ENCODE measurements around the gene RNF38.

The RNF38 gene

DNA sequence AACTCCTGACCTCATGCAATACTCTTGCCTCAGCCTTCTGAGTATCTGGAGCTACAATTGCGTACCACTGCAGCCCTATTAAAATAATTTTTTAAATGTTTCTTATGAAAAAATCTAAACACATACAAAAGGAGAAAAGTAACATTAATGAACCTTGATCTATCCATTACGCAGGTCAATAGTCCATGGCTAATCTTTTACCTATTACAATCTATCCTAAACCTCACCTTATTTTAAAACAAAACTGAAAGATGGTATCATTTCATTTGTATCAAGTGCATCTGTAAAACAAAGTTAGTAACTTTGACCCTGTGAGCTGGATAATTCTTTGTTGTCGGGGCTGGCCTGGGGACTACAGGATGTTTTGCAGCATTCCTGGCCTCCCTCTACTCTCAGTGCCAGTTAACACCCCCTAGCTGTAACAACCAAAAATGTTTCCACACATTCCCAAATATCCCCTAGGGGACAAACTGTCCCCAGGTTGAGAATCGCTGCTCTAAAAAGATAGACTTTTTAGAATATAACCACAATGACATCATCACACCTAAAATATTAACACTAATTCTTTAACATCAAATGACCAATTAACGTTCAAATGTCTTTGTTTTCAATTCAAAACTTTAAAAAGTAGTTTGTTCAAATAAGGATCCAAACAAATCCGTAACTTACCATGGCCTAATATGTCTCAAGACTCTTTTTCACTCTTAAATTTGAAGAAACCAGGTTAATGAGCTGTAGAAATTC is 54.8 kb downstream of the RNF38 start:
- DNase-seq (ENCODE audit: insufficient read length, low spot score) (no peak), FAIRE-seq (no peak)
- TF ChIP-seq POU2F2 (IDR thresholded peaks at IDR 0.05; ENCODE audit: low read depth, low read length) (no peak), POLR2AphosphoS5 (IDR thresholded peaks at IDR 0.05; ENCODE audit: low read depth, low read length) (no peak), TAF1 (IDR thresholded peaks at IDR 0.05; ENCODE audit: low read depth, low read length) (no peak), PAX5 (IDR thresholded peaks at IDR 0.05; ENCODE audit: insufficient read depth, low read length, severe bottlenecking) (no peak), POLR2A (IDR thresholded peaks at IDR 0.05; ENCODE audit: low read depth, low read length) (no peak), SPI1 (IDR thresholded peaks at IDR 0.05; ENCODE audit: low read depth, low read length) (no peak)

DNA sequence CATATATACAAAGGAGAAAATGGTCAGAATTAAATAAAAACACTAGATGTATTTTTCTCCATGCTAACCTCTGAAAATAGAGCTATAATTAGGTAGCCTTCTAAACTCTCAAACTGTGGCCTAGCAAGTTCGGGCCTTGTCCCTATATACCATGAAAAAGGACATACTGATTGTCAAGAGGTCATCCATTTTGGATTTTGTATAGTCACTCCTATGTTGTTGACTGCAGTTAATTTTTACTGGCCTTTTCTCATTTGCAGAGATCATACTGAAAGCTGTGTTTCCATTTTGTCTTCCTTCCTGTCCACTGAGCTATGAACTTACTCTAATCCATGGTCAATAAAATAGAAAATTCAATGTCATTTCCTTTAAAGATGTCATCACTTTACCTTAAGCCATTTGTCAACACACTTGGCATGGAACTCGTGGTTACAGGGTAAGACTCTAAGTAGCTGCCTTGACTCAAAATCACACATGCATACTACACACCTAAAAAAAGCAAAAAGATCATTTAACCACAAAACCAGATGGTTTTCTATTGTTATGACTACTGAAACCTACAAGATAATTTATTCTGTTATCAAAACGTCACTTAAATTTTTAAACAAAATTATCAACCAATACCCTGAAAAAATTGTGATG is 58.0 kb downstream of the RNF38 start:
- FAIRE-seq (peak; percentile 31), DNase-seq (ENCODE audit: insufficient read length, low spot score) (peak; percentile 25)
- TF ChIP-seq POU2F2 (IDR thresholded peaks at IDR 0.05; ENCODE audit: low read depth, low read length) (no peak), POLR2AphosphoS5 (IDR thresholded peaks at IDR 0.05; ENCODE audit: low read depth, low read length) (no peak), POLR2A (IDR thresholded peaks at IDR 0.05; ENCODE audit: low read depth, low read length) (no peak), PAX5 (IDR thresholded peaks at IDR 0.05; ENCODE audit: insufficient read depth, low read length, severe bottlenecking) (no peak), TAF1 (IDR thresholded peaks at IDR 0.05; ENCODE audit: low read depth, low read length) (no peak), SPI1 (IDR thresholded peaks at IDR 0.05; ENCODE audit: low read depth, low read length) (no peak)

DNA sequence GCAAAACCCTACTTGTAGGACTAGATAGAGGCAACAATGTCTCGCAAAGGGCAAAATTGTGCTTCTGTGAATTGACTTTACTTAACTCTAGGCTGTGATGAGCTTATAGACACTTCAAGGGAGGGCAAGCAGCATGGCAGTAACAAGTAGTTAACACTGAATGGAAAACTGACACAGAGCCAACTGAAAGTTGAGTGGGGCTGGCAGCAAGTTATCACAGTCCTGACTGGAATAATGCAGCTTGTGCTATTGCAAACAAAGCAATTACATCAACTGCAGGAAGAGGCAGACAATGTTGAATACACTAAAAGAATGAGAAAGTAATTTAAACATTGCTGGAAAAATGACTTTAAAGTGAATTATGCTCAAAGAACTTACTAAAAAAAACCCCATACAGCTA is 62.2 kb downstream of the RNF38 start:
- DNase-seq (ENCODE audit: insufficient read length, low spot score) (no peak), FAIRE-seq (peak; percentile 41)
- TF ChIP-seq PAX5 (IDR thresholded peaks at IDR 0.05; ENCODE audit: insufficient read depth, low read length, severe bottlenecking) (no peak), POLR2AphosphoS5 (IDR thresholded peaks at IDR 0.05; ENCODE audit: low read depth, low read length) (no peak)

DNA sequence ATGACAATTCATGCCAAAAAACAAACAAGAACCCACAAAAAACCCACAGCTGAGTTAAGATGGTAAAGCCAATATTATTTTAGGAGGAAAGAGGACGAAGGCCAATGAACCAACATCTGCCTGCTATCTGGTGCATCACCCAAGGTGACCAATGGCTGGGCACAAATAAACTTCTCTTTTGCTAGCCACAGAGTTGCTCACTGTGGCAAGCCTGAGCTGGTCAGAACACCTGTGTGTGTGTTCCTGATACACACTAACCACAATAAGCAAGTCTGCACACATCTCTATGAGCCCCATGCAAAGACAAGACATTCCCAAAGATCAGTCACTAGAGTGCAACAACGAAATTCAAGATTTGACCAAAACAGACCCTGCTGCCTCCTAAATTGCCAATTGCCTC is 63.1 kb downstream of the RNF38 start:
- TF ChIP-seq POU2F2 (IDR thresholded peaks at IDR 0.05; ENCODE audit: low read depth, low read length) (no peak), POLR2A (IDR thresholded peaks at IDR 0.05; ENCODE audit: low read depth, low read length) (no peak), SPI1 (IDR thresholded peaks at IDR 0.05; ENCODE audit: low read depth, low read length) (no peak), PAX5 (IDR thresholded peaks at IDR 0.05; ENCODE audit: insufficient read depth, low read length, severe bottlenecking) (no peak), POLR2AphosphoS5 (IDR thresholded peaks at IDR 0.05; ENCODE audit: low read depth, low read length) (no peak)
- DNase-seq (ENCODE audit: insufficient read length, low spot score) (no peak), FAIRE-seq (no peak)

DNA sequence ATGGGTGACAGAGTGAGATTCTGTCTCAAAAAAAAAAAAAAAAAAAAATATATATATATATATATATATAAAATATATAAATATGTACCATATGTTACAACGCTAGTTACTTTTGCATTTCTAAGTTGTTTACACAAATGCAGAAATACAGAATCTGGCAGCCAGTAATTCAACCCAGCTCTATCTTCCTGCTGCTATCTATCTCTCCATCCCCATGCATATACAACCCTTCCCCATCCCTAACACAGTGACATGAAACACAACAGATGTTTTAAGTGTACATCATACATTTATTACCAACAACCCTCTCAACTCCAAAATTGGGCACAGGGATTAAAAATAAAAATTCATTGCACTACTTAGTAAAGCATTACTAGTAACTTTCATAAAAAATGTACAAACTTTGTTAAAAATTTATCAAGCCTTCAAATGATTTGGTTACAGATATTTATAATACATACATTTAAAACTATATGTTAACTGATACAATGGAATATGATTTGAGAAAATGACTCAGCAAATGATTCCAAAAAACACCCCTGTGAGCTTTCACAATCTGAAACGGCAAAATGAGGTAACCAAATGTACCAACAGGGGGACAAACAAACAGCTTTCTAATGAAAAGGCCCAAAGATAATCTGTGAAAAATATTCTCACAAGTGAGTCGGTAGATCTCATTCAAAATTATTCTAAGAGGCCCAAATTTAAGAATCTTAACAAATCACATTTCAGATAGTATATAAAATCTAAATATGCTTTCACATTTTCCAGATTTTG is 63.8 kb downstream of the RNF38 start:
- FAIRE-seq (no peak), DNase-seq (ENCODE audit: insufficient read length, low spot score) (no peak)
- TF ChIP-seq TAF1 (IDR thresholded peaks at IDR 0.05; ENCODE audit: low read depth, low read length) (no peak), POU2F2 (IDR thresholded peaks at IDR 0.05; ENCODE audit: low read depth, low read length) (no peak), PAX5 (IDR thresholded peaks at IDR 0.05; ENCODE audit: insufficient read depth, low read length, severe bottlenecking) (no peak), SPI1 (IDR thresholded peaks at IDR 0.05; ENCODE audit: low read depth, low read length) (no peak), POLR2AphosphoS5 (IDR thresholded peaks at IDR 0.05; ENCODE audit: low read depth, low read length) (no peak), POLR2A (IDR thresholded peaks at IDR 0.05; ENCODE audit: low read depth, low read length) (no peak)

DNA sequence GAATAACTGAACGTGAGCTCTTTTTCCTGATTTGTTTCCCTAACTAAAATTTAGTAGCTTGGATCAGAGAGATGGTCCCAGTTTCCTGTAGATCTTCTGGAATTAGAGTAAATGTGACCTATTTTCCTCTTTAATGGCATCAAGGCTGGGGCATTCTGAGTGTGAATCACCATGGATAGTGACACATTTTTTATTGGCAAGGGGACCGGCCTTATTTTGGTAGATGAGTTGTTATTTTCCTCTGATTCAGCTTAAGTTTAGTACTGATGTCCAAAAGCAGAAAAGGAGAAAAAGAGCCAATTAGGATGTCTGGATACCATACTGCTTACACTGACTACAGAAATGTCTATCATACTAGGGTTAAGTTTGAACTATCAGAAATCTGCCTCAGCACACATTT is 68.1 kb downstream of the RNF38 start:
- DNase-seq (ENCODE audit: insufficient read length, low spot score) = no peak
- FAIRE-seq = no peak
- no peak for TF ChIP-seq POLR2A (IDR thresholded peaks at IDR 0.05; ENCODE audit: low read depth, low read length)
- TF ChIP-seq POU2F2 (IDR thresholded peaks at IDR 0.05; ENCODE audit: low read depth, low read length) = no peak
- no peak for TF ChIP-seq POLR2AphosphoS5 (IDR thresholded peaks at IDR 0.05; ENCODE audit: low read depth, low read length)
- TF ChIP-seq SPI1 (IDR thresholded peaks at IDR 0.05; ENCODE audit: low read depth, low read length) = no peak
- TF ChIP-seq PAX5 (IDR thresholded peaks at IDR 0.05; ENCODE audit: insufficient read depth, low read length, severe bottlenecking) = no peak
- no peak for TF ChIP-seq TAF1 (IDR thresholded peaks at IDR 0.05; ENCODE audit: low read depth, low read length)

DNA sequence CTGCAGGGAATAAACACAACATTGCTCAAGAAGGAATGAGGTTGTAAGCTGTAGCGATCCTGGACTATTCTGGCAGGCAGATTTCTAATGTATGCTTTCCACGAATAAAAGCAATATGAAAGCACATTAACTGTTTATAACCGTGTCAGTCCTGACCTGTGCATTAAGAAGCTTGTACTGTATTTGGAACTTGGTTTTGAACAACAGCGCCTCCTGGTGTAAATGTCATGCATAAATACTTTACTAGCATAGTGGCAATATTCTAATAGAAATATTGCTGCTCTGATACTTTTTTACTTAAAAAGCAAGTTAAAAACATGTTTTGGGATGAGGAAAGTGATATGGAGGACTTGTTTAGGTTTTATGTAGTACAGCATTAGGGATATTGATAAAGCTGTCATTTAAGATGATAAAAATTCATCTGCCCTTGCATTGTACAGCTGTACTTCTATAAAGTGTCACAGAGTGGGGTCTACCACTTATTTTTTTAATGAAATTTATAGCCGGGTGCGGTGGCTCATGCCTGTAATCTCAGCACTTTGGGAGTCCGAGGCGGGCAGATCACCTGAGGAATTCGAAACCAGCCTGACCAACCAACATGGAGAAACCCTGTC is 71.2 kb downstream of the RNF38 start:
- FAIRE-seq = peak; percentile 35
- peak; percentile 31 for DNase-seq (ENCODE audit: insufficient read length, low spot score)
- TF ChIP-seq SPI1 (IDR thresholded peaks at IDR 0.05; ENCODE audit: low read depth, low read length) (no peak), POLR2A (IDR thresholded peaks at IDR 0.05; ENCODE audit: low read depth, low read length) (no peak), PAX5 (IDR thresholded peaks at IDR 0.05; ENCODE audit: insufficient read depth, low read length, severe bottlenecking) (no peak), POLR2AphosphoS5 (IDR thresholded peaks at IDR 0.05; ENCODE audit: low read depth, low read length) (no peak), TAF1 (IDR thresholded peaks at IDR 0.05; ENCODE audit: low read depth, low read length) (no peak), POU2F2 (IDR thresholded peaks at IDR 0.05; ENCODE audit: low read depth, low read length) (no peak)

DNA sequence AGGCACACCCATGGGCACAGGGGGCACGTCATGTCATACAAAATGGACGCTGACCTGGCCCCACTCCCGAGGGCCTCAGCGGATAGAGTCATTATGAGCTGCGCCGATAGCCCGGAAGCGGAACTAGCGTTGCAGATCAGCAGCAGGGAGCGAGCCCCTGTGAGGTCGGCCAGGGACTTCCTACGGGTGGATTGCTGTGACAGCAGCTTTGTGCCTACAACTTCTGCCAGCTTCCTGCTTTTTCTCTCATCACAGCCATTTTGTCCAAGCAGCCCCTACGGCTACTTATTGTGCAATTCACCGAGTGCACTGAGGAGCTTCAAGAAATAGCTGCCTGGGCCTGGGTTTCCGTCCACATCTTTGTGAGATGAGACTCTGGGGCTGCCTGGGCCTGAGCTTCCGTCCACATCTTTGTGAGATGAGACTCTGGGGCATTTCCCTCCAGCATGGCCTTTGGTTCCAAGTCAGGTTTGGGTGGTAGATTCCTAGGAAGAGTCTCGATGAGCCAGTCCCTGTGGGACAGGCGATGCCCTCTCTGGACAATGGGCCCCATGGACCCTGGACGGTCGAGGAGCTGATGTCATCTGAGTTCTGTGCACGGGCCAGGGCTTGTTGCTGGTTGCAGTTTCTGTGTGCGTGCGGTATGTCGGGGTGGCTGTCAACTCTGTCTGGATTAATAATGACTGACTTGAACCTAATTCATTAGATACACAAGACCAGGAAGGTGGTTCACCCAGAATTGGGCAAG is 74.8 kb downstream of the RNF38 start:
- DNase-seq (ENCODE audit: insufficient read length, low spot score) (no peak), FAIRE-seq (no peak)
- no peak for TF ChIP-seq POU2F2 (IDR thresholded peaks at IDR 0.05; ENCODE audit: low read depth, low read length)
- TF ChIP-seq SPI1 (IDR thresholded peaks at IDR 0.05; ENCODE audit: low read depth, low read length) = no peak
- no peak for TF ChIP-seq TAF1 (IDR thresholded peaks at IDR 0.05; ENCODE audit: low read depth, low read length)
- TF ChIP-seq PAX5 (IDR thresholded peaks at IDR 0.05; ENCODE audit: insufficient read depth, low read length, severe bottlenecking) = no peak
- TF ChIP-seq POLR2A (IDR thresholded peaks at IDR 0.05; ENCODE audit: low read depth, low read length) = no peak
- TF ChIP-seq POLR2AphosphoS5 (IDR thresholded peaks at IDR 0.05; ENCODE audit: low read depth, low read length) = no peak
